Stimulated activated CD8-positive, alpha-beta memory T cell treated with anti-CD3 and anti-CD28 coated beads, Interleukin-4, amount 100 ng/mL, for 24 hours (primary cell): Measurements from ENCODE around the gene RAB17.

ENCODE experiments used
- DNase-seq: peaks from one replicate; pipeline ENCODE4 v3.0.0-alpha.2; 2020; ENCODE audit warnings: low read depth

The RAB17 gene

GRCh38 chr2:237536617-237537016, 53.9 kb downstream of the RAB17 start:
- DNase-seq, result no peak

GRCh38 chr2:237536083-237536415, 54.5 kb downstream of the RAB17 start:
- DNase-seq, result no peak

GRCh38 chr2:237535385-237536082, 55.0 kb downstream of the RAB17 start:
- no peak for DNase-seq

GRCh38 chr2:237534380-237534779, 56.2 kb downstream of the RAB17 start:
- DNase-seq, result no peak

- DNase-seq, result no peak
Measured at GRCh38 chr2:237533668-237534161, 56.8 kb downstream of the RAB17 start.

- no peak for DNase-seq
Measured at GRCh38 chr2:237532160-237532559, 58.4 kb downstream of the RAB17 start.

GRCh38 chr2:237530472-237531433, 59.8 kb downstream of the RAB17 start:
- DNase-seq, result no peak

GRCh38 chr2:237529452-237530402, 60.8 kb downstream of the RAB17 start:
- no peak for DNase-seq

- no peak for DNase-seq
Measured at GRCh38 chr2:237527766-237528165, 62.8 kb downstream of the RAB17 start.

GRCh38 chr2:237527233-237527632, 63.3 kb downstream of the RAB17 start:
- DNase-seq, result no peak

GRCh38 chr2:237525559-237526157, 64.9 kb downstream of the RAB17 start:
- no peak for DNase-seq

GRCh38 chr2:237524631-237525030, 65.9 kb downstream of the RAB17 start:
- no peak for DNase-seq
